Stimulated activated CD4-positive, alpha-beta T cell treated with anti-CD3 and anti-CD28 coated beads, Interleukin-4, amount 100 ng/mL, for 24 hours (primary cell): Measurements from ENCODE around the gene TAF4.
"Not testable (repeated sequence)": the region's sequence is repeated elsewhere in the genome, so short reads cannot be mapped to it uniquely, and the experiment has no call there.

Experiments used
- DNase-seq: peaks from one replicate; pipeline ENCODE4 v3.0.0-alpha.2; 2020

The TAF4 gene

DNA sequence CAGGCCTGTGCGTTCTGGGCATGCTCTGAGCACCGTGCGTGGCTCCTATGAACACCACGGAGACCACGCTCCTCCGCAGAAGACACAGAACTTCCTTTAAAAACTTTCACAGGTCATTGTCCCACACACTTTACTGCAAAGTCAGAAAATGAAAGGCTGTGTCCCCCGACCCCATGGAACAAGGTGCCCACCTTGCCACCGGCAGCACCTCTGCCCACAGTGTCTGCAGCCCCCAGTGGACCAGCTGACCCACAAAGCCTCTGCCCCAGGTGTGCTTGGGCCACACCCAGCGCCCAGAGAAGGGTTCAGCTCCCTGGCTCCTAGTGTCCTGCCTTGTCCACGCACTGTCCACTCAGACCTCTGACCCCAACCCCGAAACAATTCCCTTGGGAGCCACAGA is 8.7 kb downstream of the TAF4 start:
- no peak for DNase-seq

DNA sequence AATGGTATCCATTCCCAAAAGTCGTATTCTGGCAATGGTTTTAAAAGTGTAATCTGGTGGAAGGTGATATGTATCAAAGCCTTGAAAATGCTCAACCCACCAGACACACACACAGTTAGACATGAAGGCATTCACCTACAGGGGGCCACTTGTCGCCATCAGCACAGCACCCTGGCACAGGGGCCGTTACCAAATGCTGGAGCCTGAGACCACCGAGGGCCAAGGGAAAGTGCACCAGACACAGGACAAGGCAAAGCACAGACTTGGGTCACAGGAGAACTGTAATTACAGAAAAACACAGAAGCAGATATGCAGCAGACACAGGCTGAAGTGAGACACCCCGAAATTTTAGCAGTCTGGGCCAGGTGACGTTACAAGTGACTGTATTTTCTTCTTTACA is 9.3 kb downstream of the TAF4 start:
- no peak for DNase-seq

DNA sequence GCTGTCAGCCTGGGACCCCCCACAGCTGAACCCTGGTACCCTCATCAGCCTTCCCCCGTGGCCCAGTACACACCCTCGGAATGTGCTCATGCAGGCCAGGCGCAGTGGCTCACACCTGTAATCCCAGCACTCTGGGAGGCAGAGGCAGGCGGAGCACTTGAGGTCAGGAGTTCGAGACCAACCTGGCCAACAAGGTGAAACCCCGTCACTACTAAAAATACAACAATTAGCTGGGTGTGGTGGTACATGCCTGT is 9.9 kb downstream of the TAF4 start:
- DNase-seq, result not testable (repeated sequence)

DNA sequence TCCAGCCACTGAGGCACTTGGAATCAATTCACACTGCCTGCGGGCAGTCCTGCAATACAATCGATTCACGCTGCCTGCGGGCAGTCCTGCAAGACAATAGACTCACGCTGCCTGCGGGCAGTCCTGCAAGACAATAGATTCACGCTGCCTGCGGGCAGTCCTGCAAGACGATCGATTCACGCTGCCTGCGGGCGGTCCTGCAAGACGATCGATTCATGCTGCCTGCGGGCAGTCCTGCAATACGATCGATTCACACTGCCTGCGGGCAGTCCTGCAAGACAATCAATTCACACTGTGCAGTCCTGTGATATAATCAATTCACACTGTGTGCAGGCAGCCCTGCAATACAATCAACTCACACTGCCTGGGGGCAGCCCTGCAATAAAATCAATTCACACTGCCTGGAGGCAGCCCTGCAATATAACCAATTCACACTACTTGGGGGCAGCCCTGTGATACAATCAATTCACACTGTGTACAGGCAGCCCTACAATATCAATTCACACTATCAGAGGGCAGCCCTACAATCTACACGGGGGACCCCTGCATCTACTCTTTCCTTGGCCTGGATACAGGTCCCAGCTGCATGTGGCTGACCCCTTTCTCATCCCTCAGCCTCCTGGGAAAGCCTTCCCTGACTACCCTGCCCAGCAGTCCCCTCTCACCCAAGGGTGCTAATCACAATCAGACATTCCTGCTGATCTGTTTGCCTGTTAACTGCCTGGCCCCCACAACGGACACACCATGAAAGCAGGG is 10.4 kb downstream of the TAF4 start:
- DNase-seq, result no peak

DNA sequence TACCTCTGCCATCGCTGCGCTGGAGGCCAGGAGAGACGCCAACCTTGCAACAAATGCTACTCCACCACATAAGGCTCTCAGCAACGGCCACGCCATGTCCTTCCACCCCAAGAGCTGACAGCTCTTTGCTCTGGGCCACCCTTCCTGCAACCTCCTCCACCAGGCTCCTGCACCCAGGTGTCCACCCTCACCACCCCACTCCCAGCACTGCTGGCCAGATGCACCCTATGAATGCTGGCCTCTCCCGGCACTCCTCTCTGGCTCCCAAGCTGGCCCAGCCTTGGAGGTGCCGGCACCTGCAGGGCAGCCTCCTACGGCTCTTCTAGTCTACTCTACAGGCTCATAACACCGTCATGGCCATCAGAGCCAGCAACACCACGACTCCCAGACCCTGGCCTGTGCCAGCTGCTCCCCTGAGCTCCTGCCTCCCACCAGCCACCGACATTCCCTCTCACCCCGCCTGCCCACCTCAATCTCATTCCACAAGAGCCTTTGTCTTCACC is 11.2 kb downstream of the TAF4 start:
- DNase-seq, result no peak

DNA sequence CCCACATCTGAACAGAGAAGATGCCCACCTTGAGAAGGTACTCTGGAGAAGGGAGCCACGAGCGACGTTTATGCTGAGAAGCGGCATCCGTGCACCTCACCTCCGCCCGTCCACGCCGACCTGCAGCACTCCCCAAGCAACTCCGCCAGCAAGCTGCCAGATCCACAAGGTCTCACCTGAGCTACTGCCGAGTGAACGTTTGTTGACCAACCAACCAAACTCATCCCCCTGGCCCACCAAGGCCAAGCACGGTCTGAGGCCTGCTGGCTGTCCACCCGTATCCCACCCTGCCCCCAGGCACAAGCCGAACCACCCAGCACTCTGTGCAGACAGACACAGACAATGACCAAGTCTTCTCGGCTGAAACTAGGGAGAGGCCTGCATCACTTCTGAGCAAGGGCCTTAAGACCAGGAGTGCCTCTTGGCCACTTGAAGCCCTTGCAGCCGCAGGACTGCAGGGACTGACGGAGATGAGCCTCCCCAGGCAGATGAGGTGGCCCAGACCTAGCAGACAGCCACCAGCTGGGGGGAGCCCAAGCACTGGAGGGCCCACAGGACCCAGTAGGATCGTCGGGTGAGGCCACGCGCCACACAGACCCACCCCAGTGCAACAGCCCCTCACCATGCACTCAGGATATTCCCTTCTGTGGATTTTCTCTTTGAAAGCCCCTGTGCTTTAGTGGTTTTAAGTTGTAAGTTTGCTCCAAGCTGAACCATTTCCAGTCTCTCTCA is 12.1 kb downstream of the TAF4 start:
- no peak for DNase-seq

DNA sequence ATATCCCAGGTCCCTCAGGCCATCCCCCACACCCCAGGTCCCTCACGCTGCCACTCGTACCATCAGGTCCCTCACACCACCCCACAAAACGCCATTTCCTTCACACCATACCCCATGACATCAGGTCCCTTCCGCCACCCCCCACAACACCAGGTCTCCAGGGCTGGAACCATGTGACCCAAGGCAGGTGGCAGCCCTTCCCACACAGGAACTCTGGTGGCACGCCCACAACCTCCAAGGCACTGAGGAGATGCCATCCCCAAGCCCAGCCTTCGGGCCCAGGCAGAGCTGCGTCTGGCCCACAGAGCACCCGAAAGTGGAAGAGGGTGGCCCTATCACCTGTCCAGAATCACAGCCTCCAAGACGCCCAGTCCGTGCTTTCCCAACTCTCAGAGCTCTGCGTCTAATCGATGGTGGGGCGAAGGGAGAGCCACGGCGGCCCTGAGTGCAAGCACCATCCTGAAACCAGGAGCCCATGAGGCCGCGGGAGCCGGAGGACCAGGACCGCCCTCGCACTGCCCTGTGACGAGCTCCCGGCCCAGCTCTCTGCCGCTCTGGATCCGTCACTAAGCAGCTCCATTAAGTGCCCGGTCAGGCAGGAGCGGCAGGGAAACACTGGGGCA is 12.7 kb downstream of the TAF4 start:
- no peak for DNase-seq

DNA sequence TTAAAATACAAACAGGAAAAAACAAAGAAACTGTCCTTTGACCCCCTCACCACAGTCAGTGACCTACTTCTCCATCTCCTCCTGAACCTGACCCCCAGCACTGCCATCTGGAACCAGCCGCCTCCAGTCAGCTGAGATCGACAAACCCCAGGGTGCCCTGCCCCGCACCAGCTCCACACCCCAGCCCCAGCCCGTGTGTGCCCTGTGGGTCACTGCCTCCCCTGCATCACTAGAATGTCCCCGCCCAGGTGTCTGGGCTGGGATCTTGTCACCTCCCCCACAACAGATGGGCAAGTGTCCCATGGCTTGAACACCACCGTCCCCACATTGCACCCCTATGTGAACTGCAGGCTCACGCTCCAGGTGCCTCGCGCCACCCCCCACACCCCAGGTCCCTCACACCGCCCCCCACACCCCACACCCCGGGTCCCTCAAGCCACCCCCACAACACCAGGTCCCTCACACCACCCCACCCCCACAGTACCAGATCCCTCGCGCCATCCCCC is 13.3 kb downstream of the TAF4 start:
- DNase-seq, result no peak

DNA sequence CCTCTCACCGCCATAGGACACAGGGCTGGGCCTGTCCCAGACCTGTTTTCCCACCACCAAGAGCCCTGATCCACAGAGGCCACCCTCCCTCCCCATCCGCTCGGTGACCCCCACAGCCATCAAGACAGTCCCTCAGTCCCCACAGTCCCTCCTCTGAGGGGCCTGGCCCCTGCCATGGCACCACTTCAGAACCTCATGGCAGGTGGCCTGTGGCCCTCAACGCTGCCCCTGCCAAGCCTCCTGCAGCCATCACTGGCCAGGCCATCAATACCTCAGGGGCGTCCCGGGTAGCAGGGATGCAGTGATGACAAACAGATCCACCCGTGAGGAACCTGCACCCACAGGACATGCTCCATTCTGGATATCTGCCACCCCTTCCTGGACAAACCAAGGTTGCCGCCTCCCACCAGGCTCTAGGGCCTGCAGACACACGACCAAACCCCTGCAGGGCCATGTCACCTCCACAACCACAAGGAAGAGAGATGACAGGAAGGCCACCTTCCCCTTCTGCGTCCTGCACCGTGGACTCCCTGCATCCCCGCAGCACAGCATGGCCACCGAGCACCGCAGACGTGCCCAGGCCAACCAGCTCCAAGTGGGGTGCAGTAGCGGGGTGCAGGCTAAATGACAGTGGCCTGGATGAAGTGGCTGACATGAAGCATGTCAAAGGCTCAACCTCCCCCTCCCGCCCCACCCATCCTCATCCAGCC is 14.0 kb downstream of the TAF4 start:
- DNase-seq, result no peak

DNA sequence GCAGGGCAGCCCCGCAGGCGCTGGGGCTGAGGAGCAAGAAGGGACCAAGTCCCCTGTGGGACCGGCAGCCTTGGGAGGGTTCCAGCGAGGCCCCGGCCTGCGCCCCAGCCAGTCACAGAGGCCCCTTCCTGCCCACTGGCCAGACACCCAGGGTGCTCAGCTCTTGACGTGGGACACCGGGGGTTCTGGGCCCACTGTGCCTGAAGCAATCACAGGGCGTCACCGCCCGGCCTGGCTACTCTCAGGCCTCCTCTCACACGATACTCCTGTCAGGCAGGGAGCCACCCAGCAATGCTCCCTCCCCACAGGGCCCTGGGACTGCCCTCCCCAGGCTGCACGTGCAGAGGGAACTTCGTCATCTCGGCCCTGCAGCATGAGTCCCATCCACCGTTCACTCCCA is 14.5 kb downstream of the TAF4 start:
- no peak for DNase-seq

DNA sequence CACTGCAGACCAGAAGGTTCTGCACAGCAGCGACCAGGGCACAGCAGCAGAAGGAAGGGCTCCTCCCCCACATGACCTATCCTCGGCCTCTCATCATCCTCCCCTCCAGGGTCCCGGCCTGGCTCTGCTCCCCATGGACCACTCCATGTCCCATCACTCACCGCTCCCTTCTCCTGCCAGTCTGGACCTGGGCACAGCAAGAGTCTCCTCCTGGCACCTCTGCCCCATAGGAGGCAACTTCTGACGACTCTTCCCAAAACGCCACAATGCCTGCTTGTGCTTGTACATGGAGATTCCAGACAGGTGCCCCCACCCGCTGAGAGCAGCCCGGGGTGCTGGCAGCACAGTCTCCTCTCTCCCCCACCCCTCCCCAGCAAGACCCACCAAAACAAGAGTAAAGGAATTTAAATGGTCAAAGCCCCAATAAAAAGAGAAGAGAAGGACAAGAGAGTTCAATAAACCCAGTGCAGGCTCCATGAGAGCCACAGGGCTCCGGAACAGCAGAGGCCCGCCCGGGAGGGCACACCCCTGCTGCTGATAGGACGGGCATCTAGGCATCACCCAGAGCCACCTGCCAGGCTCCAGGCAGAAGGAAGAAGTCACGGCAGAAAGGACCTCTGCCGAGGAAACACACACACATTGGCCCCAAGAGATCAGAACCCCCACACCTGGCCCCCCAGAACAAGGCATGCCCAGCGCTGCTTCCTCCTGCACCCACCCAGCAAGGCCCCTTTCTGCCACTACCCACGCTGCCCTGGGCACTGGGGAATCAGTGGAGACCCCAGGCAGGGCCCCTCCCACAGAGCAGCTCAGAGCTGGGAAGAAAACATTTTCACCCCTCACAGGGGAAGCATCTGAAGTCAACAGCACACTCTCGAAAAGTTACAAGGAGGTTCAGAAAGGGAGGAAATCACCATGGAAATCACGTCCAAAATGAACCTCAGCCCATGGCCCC is 15.2 kb downstream of the TAF4 start:
- no peak for DNase-seq

DNA sequence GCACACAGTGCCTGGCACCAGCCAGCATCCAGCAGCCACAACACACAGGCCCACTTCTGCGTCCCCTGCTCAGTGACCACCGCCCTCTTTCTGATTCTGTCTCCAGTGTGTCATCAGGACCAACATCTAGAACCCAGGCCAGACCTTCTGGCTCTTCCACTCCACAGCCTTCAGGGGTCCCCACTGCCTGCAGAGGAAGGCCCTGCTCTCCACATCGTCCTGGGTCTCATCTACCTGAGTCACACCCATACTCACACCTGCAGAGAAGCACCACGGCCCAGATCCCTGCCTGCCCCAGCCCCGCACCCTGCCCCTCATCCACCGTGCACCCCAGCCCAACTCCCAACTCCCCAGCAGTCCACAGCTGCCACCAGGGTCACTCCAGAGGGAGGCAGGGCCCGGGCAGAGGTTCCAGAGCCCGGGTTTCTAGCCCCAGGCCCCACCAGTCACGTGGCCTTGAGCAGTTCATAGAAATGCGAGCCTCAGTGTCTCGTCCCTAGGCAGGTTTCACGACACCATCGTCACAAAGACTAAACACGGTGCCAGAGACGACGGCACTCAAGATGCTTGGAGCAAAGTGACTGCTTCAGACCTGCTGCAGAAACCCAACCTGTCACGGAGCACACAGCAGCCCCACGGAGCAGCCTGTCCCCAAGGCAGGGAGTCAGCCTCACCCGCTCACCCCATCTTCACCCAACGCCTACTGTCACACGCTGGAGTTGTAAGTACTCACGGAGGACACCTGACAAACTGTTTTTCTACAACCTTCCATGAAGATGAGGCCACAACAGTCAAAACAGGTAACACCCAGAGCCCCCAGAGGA is 16.1 kb downstream of the TAF4 start:
- DNase-seq, result no peak

DNA sequence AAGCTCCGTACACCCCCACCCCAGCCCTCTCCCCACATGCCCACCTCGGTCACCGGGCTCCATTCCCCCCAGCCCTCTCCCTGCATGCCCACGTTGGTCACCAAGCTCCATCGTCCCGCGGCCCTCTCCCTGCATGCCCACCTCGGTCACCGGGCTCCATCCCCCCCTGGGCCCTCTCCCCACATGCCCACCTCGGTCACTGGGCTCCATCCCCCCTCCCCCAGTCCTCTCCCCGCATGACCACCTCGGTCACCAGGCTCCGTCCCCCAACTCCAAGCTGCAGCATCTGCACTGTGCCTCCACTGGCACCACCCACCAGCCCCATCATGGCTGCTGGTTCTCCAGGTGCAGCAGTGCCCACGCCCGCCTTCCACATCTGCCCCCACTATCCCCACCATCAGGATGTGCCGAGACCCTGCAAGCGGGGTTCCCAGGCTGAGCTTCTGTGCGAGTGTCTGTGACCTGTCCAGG is 16.8 kb downstream of the TAF4 start:
- no peak for DNase-seq

DNA sequence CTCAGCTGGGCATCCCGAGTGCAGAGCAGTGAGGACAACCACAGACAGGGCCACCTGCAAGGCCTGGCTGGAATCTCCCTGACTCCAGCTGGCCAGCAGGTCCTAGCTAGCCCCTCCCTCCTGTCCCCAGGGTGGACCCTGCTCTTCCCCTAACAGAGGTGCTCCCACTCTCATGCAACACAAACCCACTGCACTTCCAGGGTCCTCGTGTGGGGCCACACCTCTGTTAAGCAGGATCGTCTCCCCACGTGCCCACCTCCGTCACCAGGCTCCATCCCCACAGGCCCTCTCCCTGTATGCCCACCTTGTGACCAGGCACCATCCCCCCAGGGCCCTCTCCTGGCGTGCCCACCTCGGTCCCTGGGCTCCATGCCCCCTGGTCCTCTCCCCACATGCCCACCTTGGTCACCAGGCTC is 17.3 kb downstream of the TAF4 start:
- no peak for DNase-seq

DNA sequence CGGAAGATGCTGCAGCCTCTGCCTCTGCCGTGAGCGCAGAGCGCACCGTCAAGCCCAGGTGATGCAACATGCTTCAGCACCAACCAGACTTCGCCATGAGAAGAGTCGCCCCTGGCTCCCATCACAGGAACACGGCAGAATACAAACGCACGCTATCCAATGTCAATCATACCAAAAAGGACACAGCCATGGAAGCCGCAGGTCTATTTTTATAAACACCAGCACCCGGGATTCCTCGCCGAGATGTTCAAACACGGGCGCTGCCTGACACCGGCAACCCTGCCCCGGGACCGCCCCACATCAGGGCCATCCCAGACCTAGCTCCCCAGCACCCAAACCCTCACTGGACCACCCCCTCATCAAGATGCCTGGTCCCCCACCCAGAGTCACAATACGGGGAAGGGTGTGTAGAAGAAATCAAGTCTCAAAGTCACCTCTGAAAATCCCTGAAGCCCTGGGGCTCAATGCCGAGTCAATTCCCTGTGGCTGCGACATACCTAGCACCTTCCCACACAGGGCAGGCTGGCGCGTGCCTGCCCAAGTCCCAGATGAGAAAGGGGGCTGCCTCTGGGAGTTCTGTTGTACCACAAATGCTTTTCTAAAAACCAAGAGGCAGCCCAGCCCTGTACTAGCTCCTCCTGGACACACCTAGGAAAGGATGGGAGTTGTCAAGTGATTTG is 17.9 kb downstream of the TAF4 start:
- no peak for DNase-seq

DNA sequence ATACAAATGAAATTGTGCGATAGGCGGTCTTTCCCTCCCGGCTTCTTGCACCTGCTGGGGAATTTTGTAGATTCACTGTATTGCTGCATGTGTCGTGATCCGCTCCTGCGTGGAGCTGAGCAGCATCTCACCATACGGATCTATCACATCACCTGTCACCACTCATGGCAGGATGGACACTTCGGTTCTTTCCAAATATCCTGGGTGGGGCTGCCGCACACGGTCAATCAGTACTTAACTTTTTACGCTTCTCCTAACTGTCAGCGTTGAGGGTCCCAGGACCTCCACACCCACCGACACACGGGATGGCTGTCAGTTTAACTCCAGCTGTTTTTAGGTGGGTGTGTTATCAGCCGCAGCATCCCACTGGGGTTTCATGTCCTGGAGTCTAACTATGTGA is 19.2 kb downstream of the TAF4 start:
- no peak for DNase-seq

DNA sequence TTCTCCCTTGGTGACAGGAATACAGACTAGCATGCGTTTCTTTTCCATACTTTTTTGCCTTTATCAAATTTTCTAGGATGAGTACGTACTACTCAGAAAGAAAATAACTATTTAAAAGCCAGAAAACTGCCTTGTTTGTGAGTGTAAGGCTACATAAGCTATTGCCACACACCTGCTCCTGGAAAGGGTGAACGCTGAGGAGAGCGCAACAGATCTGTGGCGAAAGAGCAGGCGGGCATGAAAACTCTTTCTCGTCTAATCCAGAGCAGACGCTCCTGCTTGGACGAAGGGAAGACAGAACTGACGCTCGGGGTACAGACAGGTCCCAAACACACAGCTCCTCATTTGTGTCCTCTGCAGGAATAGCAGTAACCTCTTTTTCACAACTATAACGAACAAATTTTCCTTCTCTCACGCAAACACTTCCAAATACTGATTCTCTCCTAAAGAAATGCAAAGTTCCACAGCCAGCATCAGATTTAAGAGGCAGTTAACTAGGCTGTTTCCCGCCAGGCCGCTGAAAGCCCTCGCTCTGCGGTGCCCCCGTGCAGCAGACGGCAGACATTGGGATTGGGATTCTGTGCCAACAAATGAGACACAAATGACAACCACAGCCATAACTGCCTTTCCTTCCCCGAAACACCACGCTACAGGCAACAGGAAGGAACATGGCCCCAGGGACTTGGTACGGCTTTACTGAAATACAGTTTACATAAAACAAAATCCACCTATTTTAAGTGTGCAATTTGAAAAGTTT is 20.0 kb downstream of the TAF4 start:
- DNase-seq, result no peak

DNA sequence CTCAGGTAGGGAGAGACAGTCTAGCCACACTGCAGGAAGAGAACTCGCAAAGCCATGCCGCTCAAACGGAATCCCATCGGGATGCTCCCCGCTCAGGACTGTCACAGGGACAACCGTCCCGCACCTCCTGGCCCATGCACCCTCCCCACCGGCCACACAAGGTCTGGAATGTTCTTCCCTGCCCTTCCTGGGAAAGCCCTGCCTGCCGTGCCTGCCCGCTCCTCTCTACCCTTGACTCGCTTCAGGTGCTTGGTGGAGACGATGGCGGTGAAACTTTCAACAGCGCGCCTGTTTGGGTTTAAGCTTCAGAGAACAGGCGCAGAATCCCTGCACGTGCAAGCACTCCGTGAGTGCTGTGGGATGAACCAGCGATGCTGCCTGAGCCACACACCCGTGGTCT is 20.6 kb downstream of the TAF4 start:
- no peak for DNase-seq

DNA sequence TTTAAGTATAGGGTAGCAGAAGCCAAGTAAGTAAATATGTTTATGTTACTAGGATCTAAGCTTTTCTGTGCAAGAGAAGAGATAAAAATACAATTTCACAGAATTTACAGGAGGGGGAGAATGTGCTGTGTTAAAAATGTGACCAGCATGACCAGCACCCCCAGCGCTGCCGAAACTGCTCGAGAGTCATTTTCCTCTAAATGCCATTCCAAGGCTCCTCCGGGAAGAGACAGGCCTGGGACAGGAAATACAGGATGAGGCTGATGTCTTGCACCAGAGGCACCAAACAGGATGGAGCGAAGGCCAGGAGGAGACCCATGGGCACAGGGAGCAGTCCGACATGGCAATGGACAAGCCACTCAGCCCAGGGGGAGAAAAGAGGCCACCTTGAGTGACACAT is 21.1 kb downstream of the TAF4 start:
- DNase-seq, result no peak
